WERI-Rb-1 (cell line): ENCODE results near the gene UPF3B.
A peak's percentile ranks its signal among the peaks of the same experiment; 100 is the strongest.
"Not testable (repeated sequence)": the region's sequence is repeated elsewhere in the genome, so short reads cannot be mapped to it uniquely, and the experiment has no call there.

ENCODE experiments used
- DNase-seq: peaks from one replicate; pipeline ENCODE4 v3.0.0-alpha.2; 2020
- H3K27ac ChIP-seq: fragments of 250-450 bp; sonication (Bioruptor Pico); 2 replicates; pipeline ENCODE4 v1.5.1; 2020; ENCODE audit warnings: mild to moderate bottlenecking, moderate library complexity
- H3K27me3 ChIP-seq: fragments of 250-450 bp; sonication (Bioruptor Pico); 2 replicates; pipeline ENCODE4 v1.5.1; 2021; ENCODE audit warnings: mild to moderate bottlenecking, low read depth, moderate library complexity; ENCODE audit not compliant: insufficient read depth, severe bottlenecking
- H3K36me3 ChIP-seq: fragments of 250-450 bp; sonication (Bioruptor Pico); 2 replicates; pipeline ENCODE4 v1.5.1; 2020; ENCODE audit warnings: mild to moderate bottlenecking, moderate library complexity
- H3K4me3 ChIP-seq: 2 replicates; pipeline ENCODE4 v1.5.1; 2011; ENCODE audit warnings: low read depth, mild to moderate bottlenecking, control low read depth, low read length
- H3K9me3 ChIP-seq: fragments of 250-450 bp; sonication (Bioruptor Pico); 2 replicates; pipeline ENCODE4 v1.5.1; 2021; ENCODE audit warnings: mild to moderate bottlenecking, moderate library complexity; ENCODE audit not compliant: severe bottlenecking
- CTCF ChIP-seq: IDR thresholded peaks from 2 replicates; pipeline ENCODE4 v1.5.1; 2011; ENCODE audit warnings: low read depth, mild to moderate bottlenecking, control low read depth, inconsistent platforms, low read length

UPF3B gene

GRCh38 chrX:119852382-119853353 lies at the start of gene UPF3B:
Gene UPF3B (minus strand): TSS chrX:119852963. CDS start chrX:119852928, 35 bp downstream.
- peak within 1 kb of the TSS; percentile 89 for H3K4me3 ChIP-seq
- peak within 1 kb of the TSS; percentile 96 for H3K27ac ChIP-seq
- H3K27me3 ChIP-seq, result peaks cover 22% of the 10 kb centered on the region
- no peak for TF ChIP-seq CTCF
- no peaks in the 10 kb centered on the region for H3K9me3 ChIP-seq
- peaks cover 22% of the 10 kb centered on the region for H3K36me3 ChIP-seq
- DNase-seq, result peak; percentile 97

- H3K36me3 ChIP-seq, result no peaks in the 10 kb centered on the region
- no peaks in the 10 kb centered on the region for H3K9me3 ChIP-seq
- H3K4me3 ChIP-seq, result no peak overlapping the region
- no peak overlapping the region for H3K27ac ChIP-seq
- H3K27me3 ChIP-seq, result no peaks in the 10 kb centered on the region
- no peak for TF ChIP-seq CTCF
- DNase-seq, result no peak
These were observed 48.2 kb upstream of the UPF3B start for GRCh38 chrX:119900976-119901375.

GRCh38 chrX:119899125-119899524 lies 46.4 kb upstream of the UPF3B start:
- Histone ChIP-seq H3K9me3 (no peaks in the 10 kb centered on the region), H3K27ac (no peak overlapping the region)

GRCh38 chrX:119895843-119896326 lies 43.1 kb upstream of the UPF3B start, which contains the start of gene AKAP14:
Gene AKAP14 (plus strand): TSS chrX:119895893. CDS start chrX:119903224, 7,331 bp downstream.
- Histone ChIP-seq H3K27ac (no peak within 1 kb of the TSS), H3K4me3 (no peak within 1 kb of the TSS), H3K36me3 (no peaks in the 10 kb centered on the region), H3K9me3 (no peaks in the 10 kb centered on the region), H3K27me3 (peaks cover 8% of the 10 kb centered on the region)
- no peak for TF ChIP-seq CTCF
- DNase-seq, result no peak

More at GRCh38 chrX:119899125-119899524, 46.4 kb upstream of the UPF3B start:
- Histone ChIP-seq H3K27me3 (no peaks in the 10 kb centered on the region), H3K36me3 (no peaks in the 10 kb centered on the region), H3K4me3 (no peak overlapping the region)
- TF ChIP-seq CTCF, result no peak
- no peak for DNase-seq

GRCh38 chrX:119891961-119892692 lies 39.4 kb upstream of the UPF3B start:
- not testable (repeated sequence) for DNase-seq, H3K27me3 ChIP-seq, H3K4me3 ChIP-seq, H3K27ac ChIP-seq, H3K36me3 ChIP-seq, H3K9me3 ChIP-seq

GRCh38 chrX:119890626-119891025 lies 37.9 kb upstream of the UPF3B start:
- H3K27me3 ChIP-seq, H3K9me3 ChIP-seq, DNase-seq, H3K4me3 ChIP-seq, H3K36me3 ChIP-seq, H3K27ac ChIP-seq: not testable (repeated sequence)
